ENCODE measurements around the gene CMSS1.

CMSS1 gene

DNA sequence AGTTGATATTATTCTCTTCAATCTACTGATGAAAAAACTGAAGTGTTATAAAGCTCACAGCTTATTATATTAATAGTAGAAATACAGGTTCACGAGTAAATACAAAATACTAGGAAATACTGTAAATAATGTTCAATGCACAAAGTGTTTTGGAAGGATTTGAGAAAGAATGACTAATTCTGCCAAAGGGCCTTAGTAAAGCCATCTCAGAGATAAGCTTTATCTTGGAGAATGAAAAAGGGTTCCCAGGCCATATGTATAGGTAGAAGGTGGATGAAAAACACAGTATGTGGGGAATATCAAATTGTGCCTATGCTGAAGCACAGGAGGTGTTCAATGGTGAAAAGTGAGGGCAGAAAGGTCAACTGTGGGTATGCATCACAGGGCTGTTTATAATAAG is 123.5 kb downstream of the CMSS1 start:
- Histone ChIP-seq H3K4me3 (ENCODE audit: low read depth in 1 of 2, low read length in 2 of 2) (no peak overlapping the region), H3K9ac (ENCODE audit: low read depth in 1 of 2, low read length in 2 of 2) (no peak overlapping the region), H3K9me3 (ENCODE audit: control insufficient read depth in 1 of 2, low read length in 2 of 2) (no peaks in the 10 kb centered on the region), H3K27me3 (ENCODE audit: control insufficient read depth in 1 of 2, insufficient read depth in 2 of 2, low read length in 2 of 2) (no peaks in the 10 kb centered on the region), H3K27ac (ENCODE audit: low read depth, low read length) (no peak overlapping the region), H3K4me1 (ENCODE audit: control insufficient read depth in 1 of 2, insufficient read depth in 2 of 2, low read length in 2 of 2) (peaks cover 17 to 23% of the 10 kb centered on the region in 2 donors), H3K36me3 (ENCODE audit: control insufficient read depth in 1 of 2, insufficient read depth in 2 of 2, low read length in 2 of 2) (no peaks in the 10 kb centered on the region)

DNA sequence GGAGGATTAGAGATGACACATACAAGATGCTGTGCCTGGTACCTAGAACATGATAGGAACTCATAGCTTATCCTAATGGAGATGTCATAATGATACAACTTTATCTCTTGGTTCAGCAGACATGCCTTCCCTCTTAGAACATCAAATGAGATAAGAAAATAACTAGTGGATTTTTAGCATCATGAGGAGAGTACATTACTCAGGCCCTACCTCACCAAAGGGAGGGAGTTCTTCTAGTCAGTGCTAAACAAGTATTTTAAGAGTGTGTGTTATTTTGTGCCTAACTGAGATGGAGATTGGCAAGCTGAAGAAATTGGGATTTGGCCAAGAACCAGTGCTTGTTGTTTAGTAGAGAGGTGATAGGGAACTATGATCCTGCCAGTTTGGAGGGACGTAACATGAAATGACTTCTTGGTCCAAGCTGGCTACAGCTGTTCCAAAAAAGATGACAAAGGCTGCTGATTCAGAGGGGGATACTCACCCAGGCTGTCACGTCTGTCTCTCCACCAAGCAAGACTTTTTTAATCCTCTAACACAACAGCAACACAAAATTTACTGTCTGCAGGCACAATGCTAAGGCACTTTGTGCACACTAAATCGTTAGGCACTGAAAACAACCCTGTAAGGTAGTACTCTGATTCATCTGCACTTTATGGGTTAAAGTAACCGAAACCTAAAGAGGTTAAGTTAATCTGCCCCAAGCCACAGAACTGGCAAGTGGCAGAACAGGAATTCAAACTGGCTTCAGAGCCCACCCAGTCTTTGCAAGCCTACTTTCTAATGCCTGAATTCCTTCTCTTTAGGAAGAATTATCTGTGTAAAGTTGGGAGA is 126.5 kb downstream of the CMSS1 start:
- H3K9me3 ChIP-seq (ENCODE audit: control insufficient read depth in 1 of 2, low read length in 2 of 2), result no peaks in the 10 kb centered on the region
- no peak overlapping the region for H3K4me3 ChIP-seq (ENCODE audit: low read depth in 1 of 2, low read length in 2 of 2)
- no peaks in the 10 kb centered on the region for H3K27me3 ChIP-seq (ENCODE audit: control insufficient read depth in 1 of 2, insufficient read depth in 2 of 2, low read length in 2 of 2)
- no peaks in the 10 kb centered on the region for H3K36me3 ChIP-seq (ENCODE audit: control insufficient read depth in 1 of 2, insufficient read depth in 2 of 2, low read length in 2 of 2)
- H3K4me1 ChIP-seq (ENCODE audit: control insufficient read depth in 1 of 2, insufficient read depth in 2 of 2, low read length in 2 of 2), result peaks cover 14 to 17% of the 10 kb centered on the region in 2 donors
- H3K27ac ChIP-seq (ENCODE audit: low read depth, low read length), result no peak overlapping the region
- no peak overlapping the region for H3K9ac ChIP-seq (ENCODE audit: low read depth in 1 of 2, low read length in 2 of 2)

DNA sequence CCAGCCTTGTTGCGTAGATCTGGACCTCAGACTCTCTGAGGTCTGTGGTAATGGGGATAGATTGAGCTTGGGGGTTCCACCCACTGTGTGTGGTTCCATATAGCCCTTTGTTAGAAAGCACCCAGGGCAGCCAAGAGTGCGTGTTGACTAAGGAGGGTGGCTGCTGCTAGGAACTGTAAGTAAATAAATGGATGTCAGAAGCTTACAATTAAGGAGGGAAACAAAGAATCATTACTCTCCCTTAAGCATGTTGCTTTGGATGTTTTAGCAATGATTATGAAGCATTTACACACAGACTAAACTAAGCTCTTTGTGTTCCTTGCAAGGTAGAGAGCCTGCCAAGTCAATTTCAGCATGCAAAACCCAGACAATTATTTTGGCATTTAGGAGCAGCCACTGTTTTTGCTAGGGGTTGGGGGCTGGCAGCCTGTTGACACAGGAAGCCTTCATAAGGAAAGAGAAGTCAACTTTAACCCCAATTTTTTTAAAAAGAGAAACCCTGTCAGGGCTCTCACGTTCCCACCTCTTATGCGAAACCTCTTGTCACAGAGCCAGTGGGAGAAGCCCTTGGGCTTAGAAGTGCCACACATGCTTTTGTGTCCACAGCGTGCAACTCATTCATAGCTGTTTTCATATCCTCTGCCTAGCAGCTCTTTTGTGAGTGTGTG is 127.8 kb downstream of the CMSS1 start:
- Histone ChIP-seq H3K27me3 (ENCODE audit: control insufficient read depth in 1 of 2, insufficient read depth in 2 of 2, low read length in 2 of 2) (no peaks in the 10 kb centered on the region), H3K4me1 (ENCODE audit: control insufficient read depth in 1 of 2, insufficient read depth in 2 of 2, low read length in 2 of 2) (peaks cover 17 to 22% of the 10 kb centered on the region in 2 donors), H3K4me3 (ENCODE audit: low read depth in 1 of 2, low read length in 2 of 2) (no peak overlapping the region), H3K9me3 (ENCODE audit: control insufficient read depth in 1 of 2, low read length in 2 of 2) (no peaks in the 10 kb centered on the region), H3K27ac (ENCODE audit: low read depth, low read length) (no peak overlapping the region), H3K9ac (ENCODE audit: low read depth in 1 of 2, low read length in 2 of 2) (no peak overlapping the region), H3K36me3 (ENCODE audit: control insufficient read depth in 1 of 2, insufficient read depth in 2 of 2, low read length in 2 of 2) (no peaks in the 10 kb centered on the region)

- no peak overlapping the region for H3K9ac ChIP-seq (ENCODE audit: low read depth in 1 of 2, low read length in 2 of 2)
- no peak overlapping the region for H3K27ac ChIP-seq (ENCODE audit: low read depth, low read length)
- H3K9me3 ChIP-seq (ENCODE audit: control insufficient read depth in 1 of 2, low read length in 2 of 2), result no peaks in the 10 kb centered on the region
- no peak overlapping the region for H3K4me3 ChIP-seq (ENCODE audit: low read depth in 1 of 2, low read length in 2 of 2)
- H3K27me3 ChIP-seq (ENCODE audit: control insufficient read depth in 1 of 2, insufficient read depth in 2 of 2, low read length in 2 of 2), result no peaks in the 10 kb centered on the region
- peaks cover 17 to 22% of the 10 kb centered on the region in 2 donors for H3K4me1 ChIP-seq (ENCODE audit: control insufficient read depth in 1 of 2, insufficient read depth in 2 of 2, low read length in 2 of 2)
- H3K36me3 ChIP-seq (ENCODE audit: control insufficient read depth in 1 of 2, insufficient read depth in 2 of 2, low read length in 2 of 2), result no peaks in the 10 kb centered on the region
Observed at GRCh38 chr3:99947356-99947755, 129.7 kb downstream of the CMSS1 start.

DNA sequence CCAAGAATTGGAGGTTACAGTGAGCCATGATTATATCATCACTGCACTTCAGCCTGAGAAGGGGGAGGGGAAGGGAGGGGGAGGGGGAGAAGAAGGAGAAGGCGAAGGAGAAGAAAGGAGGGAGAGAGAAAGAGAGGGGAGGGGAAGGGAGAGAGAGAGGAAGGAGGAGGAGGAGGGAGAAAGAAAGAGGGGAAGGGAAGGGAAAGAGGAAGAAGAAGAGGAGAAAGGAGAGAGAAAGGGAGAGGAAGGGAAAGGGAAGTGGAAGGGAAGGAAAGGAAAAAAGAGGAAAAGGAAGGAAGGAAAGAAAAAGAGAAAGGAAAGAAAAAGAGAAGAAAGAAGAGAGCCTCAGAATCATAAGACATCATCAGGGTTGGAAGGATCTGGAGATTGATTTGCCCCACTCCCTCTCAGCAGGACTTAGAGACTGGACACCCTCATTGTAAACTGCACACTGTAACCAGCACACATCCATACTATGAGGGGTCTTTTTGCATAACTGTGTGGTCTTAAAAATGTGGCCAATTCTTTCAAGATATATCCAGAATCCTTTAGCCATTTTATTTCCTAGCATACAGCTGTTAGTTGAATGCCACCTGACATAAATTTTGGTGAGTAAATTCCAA is 130.9 kb downstream of the CMSS1 start:
- Histone ChIP-seq H3K27me3 (ENCODE audit: control insufficient read depth in 1 of 2, insufficient read depth in 2 of 2, low read length in 2 of 2) (no peaks in the 10 kb centered on the region), H3K9ac (ENCODE audit: low read depth in 1 of 2, low read length in 2 of 2) (no peak overlapping the region), H3K27ac (ENCODE audit: low read depth, low read length) (no peak overlapping the region), H3K9me3 (ENCODE audit: control insufficient read depth in 1 of 2, low read length in 2 of 2) (no peaks in the 10 kb centered on the region), H3K4me1 (ENCODE audit: control insufficient read depth in 1 of 2, insufficient read depth in 2 of 2, low read length in 2 of 2) (peaks cover 17 to 22% of the 10 kb centered on the region in 2 donors), H3K36me3 (ENCODE audit: control insufficient read depth in 1 of 2, insufficient read depth in 2 of 2, low read length in 2 of 2) (no peaks in the 10 kb centered on the region), H3K4me3 (ENCODE audit: low read depth in 1 of 2, low read length in 2 of 2) (no peak overlapping the region)

- Histone ChIP-seq H3K9me3 (ENCODE audit: control insufficient read depth in 1 of 2, low read length in 2 of 2) (no peaks in the 10 kb centered on the region), H3K4me1 (ENCODE audit: control insufficient read depth in 1 of 2, insufficient read depth in 2 of 2, low read length in 2 of 2) (peaks cover 7 to 16% of the 10 kb centered on the region in 2 donors), H3K27ac (ENCODE audit: low read depth, low read length) (no peak overlapping the region), H3K27me3 (ENCODE audit: control insufficient read depth in 1 of 2, insufficient read depth in 2 of 2, low read length in 2 of 2) (no peaks in the 10 kb centered on the region), H3K4me3 (ENCODE audit: low read depth in 1 of 2, low read length in 2 of 2) (no peak overlapping the region), H3K36me3 (ENCODE audit: control insufficient read depth in 1 of 2, insufficient read depth in 2 of 2, low read length in 2 of 2) (no peaks in the 10 kb centered on the region), H3K9ac (ENCODE audit: low read depth in 1 of 2, low read length in 2 of 2) (no peak overlapping the region)
Observed at GRCh38 chr3:99949956-99950670, 132.5 kb downstream of the CMSS1 start.

GRCh38 chr3:99950921-99951320 is 133.3 kb downstream of the CMSS1 start:
- Histone ChIP-seq H3K9me3 (ENCODE audit: control insufficient read depth in 1 of 2, low read length in 2 of 2) (no peaks in the 10 kb centered on the region), H3K36me3 (ENCODE audit: control insufficient read depth in 1 of 2, insufficient read depth in 2 of 2, low read length in 2 of 2) (no peaks in the 10 kb centered on the region), H3K4me3 (ENCODE audit: low read depth in 1 of 2, low read length in 2 of 2) (no peak overlapping the region), H3K9ac (ENCODE audit: low read depth in 1 of 2, low read length in 2 of 2) (no peak overlapping the region), H3K4me1 (ENCODE audit: control insufficient read depth in 1 of 2, insufficient read depth in 2 of 2, low read length in 2 of 2) (peaks cover 0 to 11% of the 10 kb centered on the region in 2 donors), H3K27me3 (ENCODE audit: control insufficient read depth in 1 of 2, insufficient read depth in 2 of 2, low read length in 2 of 2) (no peaks in the 10 kb centered on the region), H3K27ac (ENCODE audit: low read depth, low read length) (no peak overlapping the region)

- H3K27me3 ChIP-seq (ENCODE audit: control insufficient read depth in 1 of 2, insufficient read depth in 2 of 2, low read length in 2 of 2), result no peaks in the 10 kb centered on the region
- H3K9me3 ChIP-seq (ENCODE audit: control insufficient read depth in 1 of 2, low read length in 2 of 2), result no peaks in the 10 kb centered on the region
- H3K36me3 ChIP-seq (ENCODE audit: control insufficient read depth in 1 of 2, insufficient read depth in 2 of 2, low read length in 2 of 2), result no peaks in the 10 kb centered on the region
- peaks cover 0 to 11% of the 10 kb centered on the region in 2 donors for H3K4me1 ChIP-seq (ENCODE audit: control insufficient read depth in 1 of 2, insufficient read depth in 2 of 2, low read length in 2 of 2)
- no peak overlapping the region for H3K9ac ChIP-seq (ENCODE audit: low read depth in 1 of 2, low read length in 2 of 2)
- H3K27ac ChIP-seq (ENCODE audit: low read depth, low read length), result no peak overlapping the region
- H3K4me3 ChIP-seq (ENCODE audit: low read depth in 1 of 2, low read length in 2 of 2), result no peak overlapping the region
Observed at GRCh38 chr3:99951701-99952100, 134.0 kb downstream of the CMSS1 start.

DNA sequence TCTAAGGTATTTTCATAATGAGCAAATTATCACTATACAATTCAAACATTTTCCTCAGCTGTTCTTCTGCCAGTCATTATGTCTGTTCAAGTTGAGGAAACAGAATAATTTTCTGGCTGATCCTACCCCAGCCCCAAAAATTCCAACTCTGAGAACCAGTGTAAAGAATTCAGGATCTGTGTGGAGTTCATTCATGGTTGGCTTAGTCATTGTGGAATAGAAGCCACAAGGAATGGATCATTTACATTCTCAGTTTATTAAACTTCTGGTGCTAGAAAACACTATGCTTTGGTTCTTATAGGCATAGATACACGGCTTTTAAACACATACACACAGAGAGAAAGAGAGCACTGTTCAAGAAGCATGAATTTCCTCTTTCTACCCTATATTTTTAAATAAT is 134.6 kb downstream of the CMSS1 start:
- peaks cover 0 to 11% of the 10 kb centered on the region in 2 donors for H3K4me1 ChIP-seq (ENCODE audit: control insufficient read depth in 1 of 2, insufficient read depth in 2 of 2, low read length in 2 of 2)
- no peak overlapping the region for H3K4me3 ChIP-seq (ENCODE audit: low read depth in 1 of 2, low read length in 2 of 2)
- no peak overlapping the region for H3K27ac ChIP-seq (ENCODE audit: low read depth, low read length)
- no peak overlapping the region for H3K9ac ChIP-seq (ENCODE audit: low read depth in 1 of 2, low read length in 2 of 2)
- H3K9me3 ChIP-seq (ENCODE audit: control insufficient read depth in 1 of 2, low read length in 2 of 2), result no peaks in the 10 kb centered on the region
- no peaks in the 10 kb centered on the region for H3K36me3 ChIP-seq (ENCODE audit: control insufficient read depth in 1 of 2, insufficient read depth in 2 of 2, low read length in 2 of 2)
- no peaks in the 10 kb centered on the region for H3K27me3 ChIP-seq (ENCODE audit: control insufficient read depth in 1 of 2, insufficient read depth in 2 of 2, low read length in 2 of 2)

DNA sequence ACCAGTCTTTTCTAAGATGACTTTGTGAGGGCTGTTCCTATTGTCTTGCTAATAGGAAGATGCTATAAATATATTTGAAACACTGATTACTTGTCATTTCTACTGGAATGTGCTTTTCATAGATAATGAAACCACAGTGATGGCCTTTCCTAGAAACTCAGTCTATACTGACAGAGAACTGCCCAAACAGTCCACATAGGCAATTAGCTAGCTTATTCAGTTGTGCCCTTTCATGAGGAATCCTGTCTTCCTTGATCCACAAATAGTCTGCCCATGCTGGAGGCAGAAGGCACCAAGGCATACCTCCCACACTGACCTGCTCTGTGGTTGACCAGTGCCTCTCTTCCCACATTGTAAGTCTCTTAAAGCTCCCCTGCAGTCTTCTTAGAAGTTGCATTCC is 135.9 kb downstream of the CMSS1 start:
- no peak overlapping the region for H3K27ac ChIP-seq (ENCODE audit: low read depth, low read length)

More for the DNA sequence above, 135.9 kb downstream of the CMSS1 start:
- Histone ChIP-seq H3K27me3 (ENCODE audit: control insufficient read depth in 1 of 2, insufficient read depth in 2 of 2, low read length in 2 of 2) (no peaks in the 10 kb centered on the region), H3K4me3 (ENCODE audit: low read depth in 1 of 2, low read length in 2 of 2) (no peak overlapping the region), H3K36me3 (ENCODE audit: control insufficient read depth in 1 of 2, insufficient read depth in 2 of 2, low read length in 2 of 2) (no peaks in the 10 kb centered on the region), H3K9ac (ENCODE audit: low read depth in 1 of 2, low read length in 2 of 2) (no peak overlapping the region), H3K9me3 (ENCODE audit: control insufficient read depth in 1 of 2, low read length in 2 of 2) (no peaks in the 10 kb centered on the region), H3K4me1 (ENCODE audit: control insufficient read depth in 1 of 2, insufficient read depth in 2 of 2, low read length in 2 of 2) (peaks cover 0 to 11% of the 10 kb centered on the region in 2 donors)
